GM12878 (cell line): Measurements from ENCODE around the gene ZNF474. TPM values are rescaled to one million over a fixed set of nuclear protein-coding genes. Genes with fewer than 3 reads are reported as not detected.

ENCODE experiments used
- ATAC-seq: fragments of 200-7000 bp; cut with Tn5 transposase; 3 replicates; pipeline ENCODE4 v1.9.1; 2020; ENCODE audit warnings: mild to moderate bottlenecking, moderate library complexity
- BruUV-seq: library from RNA; stranded (reverse); fragments of 400-500 nt; replicated peaks from 2 replicates; lab custom pipeline; 2021; lab: Mats Ljungman, UMichigan
- CTCF ChIA-PET: fragments of 300-600 bp; sonication (Branson Sonifier 250); formaldehyde crosslinking; extraction: SDS; loops from one replicate; lab custom pipeline; 2021; ENCODE audit warnings: inconsistent platforms; lab: Yijun Ruan, JAX
- POLR2A ChIA-PET: fragments of 350-600 bp; formaldehyde crosslinking; extraction: SDS; loops from one replicate; lab custom pipeline; 2021; ENCODE audit warnings: inconsistent platforms; lab: Charles Lee
- RAD21 ChIA-PET: fragments of 300-600 bp; sonication (Branson Sonifier 250); formaldehyde crosslinking; loops from one replicate; lab custom pipeline; 2023; ENCODE audit warnings: antibody characterized with exemption; ENCODE audit not compliant: unreplicated experiment; lab: Charles Lee
- SMC1A ChIA-PET: fragments of 300-600 bp; sonication (Branson Sonifier 250); formaldehyde crosslinking; loops from one replicate; lab custom pipeline; 2023; ENCODE audit not compliant: unreplicated experiment, uncharacterized antibody; lab: Charles Lee
- DNase-seq: peaks from one replicate; pipeline ENCODE4 v3.0.0-alpha.2; 2011; ENCODE audit warnings: low read depth, low spot score
- FAIRE-seq: peaks from 3 replicates; lab custom pipeline; 2011; peaks lifted over from hg19 to GRCh38; lab: Jason Lieb, UNC
- H2AFZ ChIP-seq: 2 replicates; pipeline ENCODE4 v1.6.0; 2011; ENCODE audit warnings: low read depth, low read length, control low read depth; ENCODE audit not compliant: control insufficient read depth
- H3K27ac ChIP-seq: 2 replicates; pipeline ENCODE4 v1.5.1; 2011; ENCODE audit warnings: control low read depth; ENCODE audit not compliant: control insufficient read depth, insufficient read depth
- H3K27me3 ChIP-seq, 2 experiments: replicated peaks in 1 of 2; 2 replicates each; pipeline versions ENCODE4 v1.6.0 to v1.6.1; 2011; ENCODE audit warnings: low read length in 1 of 2; ENCODE audit not compliant: control insufficient read depth in 2 of 2, insufficient read depth in 2 of 2
- H3K36me3 ChIP-seq, 2 experiments: 2 replicates each; pipeline ENCODE4 v1.5.1; 2011; ENCODE audit warnings: low read length in 1 of 2; ENCODE audit not compliant: control insufficient read depth in 2 of 2, insufficient read depth in 2 of 2
- H3K4me1 ChIP-seq: 2 replicates; pipeline ENCODE4 v1.6.1; 2011; ENCODE audit warnings: mild to moderate bottlenecking, low read length, moderate library complexity, mixed read lengths; ENCODE audit not compliant: control insufficient read depth, insufficient read depth
- H3K4me2 ChIP-seq: 2 replicates; pipeline ENCODE4 v1.6.0; 2011; ENCODE audit warnings: control low read depth; ENCODE audit not compliant: control insufficient read depth, insufficient read depth
- H3K4me3 ChIP-seq: fragments of 200-600 bp; sonication (generic); 2 replicates; pipeline ENCODE4 v1.5.1; 2016
- H3K79me2 ChIP-seq: 2 replicates; pipeline ENCODE4 v1.6.0; 2011; ENCODE audit warnings: low read length; ENCODE audit not compliant: control insufficient read depth, insufficient read depth
- H3K9ac ChIP-seq: 2 replicates; pipeline ENCODE4 v1.8.0; 2011; ENCODE audit warnings: low read length, control low read depth, mixed read lengths; ENCODE audit not compliant: control insufficient read depth, insufficient read depth
- H3K9me3 ChIP-seq: replicated peaks from 3 replicates; pipeline ENCODE4 v1.5.1; 2011; ENCODE audit warnings: mild to moderate bottlenecking, low read length; ENCODE audit not compliant: control insufficient read depth, insufficient read depth
- H4K20me1 ChIP-seq: 2 replicates; pipeline ENCODE4 v1.6.0; 2011; ENCODE audit not compliant: control insufficient read depth, insufficient read depth
- ASH2L ChIP-seq: fragments of 300-600, 200-600 bp; sonication (generic); IDR thresholded peaks from 2 replicates; pipeline ENCODE4 v1.6.1; 2017; ENCODE audit warnings: low read depth, mild to moderate bottlenecking, borderline replicate concordance
- BCLAF1 ChIP-seq: fragments of 450-650 bp; IDR thresholded peaks from 2 replicates; pipeline ENCODE4 v1.6.1; 2017; ENCODE audit warnings: antibody characterized with exemption, mild to moderate bottlenecking, moderate library complexity
- CBX5 ChIP-seq: sonication (generic); IDR thresholded peaks from 2 replicates; pipeline ENCODE4 v1.6.1; 2016; ENCODE audit warnings: low read depth, moderate library complexity, mild to moderate bottlenecking, inconsistent platforms
- EGR1 ChIP-seq, 2 experiments: IDR thresholded peaks; 1 replicate in 1 of 2; 2 replicates in 1 of 2; pipeline ENCODE4 v1.6.1; 2011 to 2012; ENCODE audit warnings: low read depth in 2 of 2, low read length in 2 of 2, borderline replicate concordance in 1 of 2, mild to moderate bottlenecking in 1 of 2, moderate library complexity in 1 of 2
- EP300 ChIP-seq, 2 experiments: fragments of 150-350 bp in 1 of 2; IDR thresholded peaks; 2 replicates each; pipeline ENCODE4 v1.6.1; 2011 to 2012; ENCODE audit warnings: low read depth in 2 of 2, low read length in 2 of 2, borderline replicate concordance in 1 of 2, improper control_type of control experiment in 1 of 2, inconsistent platforms in 1 of 2; ENCODE audit not compliant: control insufficient read depth in 1 of 2
- KLF5 ChIP-seq: fragments of 450-650 bp; IDR thresholded peaks from 2 replicates; pipeline ENCODE4 v1.6.1; 2014; ENCODE audit warnings: mild to moderate bottlenecking; ENCODE audit not compliant: partially characterized antibody
- MEF2A ChIP-seq: IDR thresholded peaks from 2 replicates; pipeline ENCODE4 v1.6.1; 2011; ENCODE audit warnings: low read depth, mild to moderate bottlenecking, low read length, moderate library complexity; ENCODE audit not compliant: insufficient read depth
- MTA2 ChIP-seq: fragments of 450-650 bp; IDR thresholded peaks from 2 replicates; pipeline ENCODE4 v1.6.1; 2016; ENCODE audit warnings: low read depth, mild to moderate bottlenecking, moderate library complexity
- PML ChIP-seq: IDR thresholded peaks from 2 replicates; pipeline ENCODE4 v1.6.1; 2012; ENCODE audit warnings: low read length, inconsistent platforms
- RELB ChIP-seq: fragments of 450-650 bp; IDR thresholded peaks from 2 replicates; pipeline ENCODE4 v1.6.1; 2017; ENCODE audit warnings: low read depth, mild to moderate bottlenecking, moderate library complexity
- SMAD1 ChIP-seq: fragments of 450-650 bp; IDR thresholded peaks from 2 replicates; pipeline ENCODE4 v1.6.1; 2018; ENCODE audit warnings: mild to moderate bottlenecking, low read depth; ENCODE audit not compliant: partially characterized antibody
- SMC3 ChIP-seq: IDR thresholded peaks from 2 replicates; pipeline ENCODE4 v1.6.1; 2011; ENCODE audit warnings: low read length, improper control_type of control experiment, borderline replicate concordance
- SP1 ChIP-seq: IDR thresholded peaks from one replicate; pipeline ENCODE4 v1.6.1; 2011; ENCODE audit warnings: low read depth, low read length
- SUZ12 ChIP-seq: fragments of 200-600 bp; sonication (generic); IDR thresholded peaks from one replicate; pipeline ENCODE4 v1.6.1; 2018; ENCODE audit warnings: antibody characterized with exemption, mild to moderate bottlenecking; ENCODE audit not compliant: unreplicated experiment
- WRNIP1 ChIP-seq: IDR thresholded peaks from 2 replicates; pipeline ENCODE4 v1.6.1; 2011; ENCODE audit warnings: low read depth, low read length, improper control_type of control experiment, borderline replicate concordance
- WGBS: methylation state at CpG from one replicate; pipeline ENCODE4 v1.1.6; 2016; ENCODE audit warnings: low lambda C conversion rate; ENCODE audit not compliant: insufficient replicate concordance, insufficient coverage; ENCODE audit errors: missing lambda C conversion rate; 5-methylcytosine and 5-hydroxymethylcytosine counted together
- in situ Hi-C: fragments of 300-500 bp; cut with MboI; formaldehyde crosslinking; loops from 9 replicates; pipeline ENCODE4 v1.14.3; 2018; ENCODE audit warnings: mixed read lengths
- intact Hi-C: fragments of 100-400 bp; cut with micrococcal nuclease; formaldehyde crosslinking; loops from one replicate; pipeline ENCODE4 v1.14.2; 2022; ENCODE audit not compliant: unreplicated experiment
- polyA plus RNA-seq, 11 experiments: library from polyadenylated mRNA; depleted of rRNA in 4 of 11; unstranded in 6 of 11; stranded (reverse) in 5 of 11; fragments of >200 nt; fragmentation: Nextera tagmentation in 4 of 11; fragmentation: Illumina TruSeq in 1 of 11; extraction: Ambion mirVana in 4 of 11; extraction: Trizol in 1 of 11; gene quantifications; 1 replicate in 1 of 11; 2 replicates in 10 of 11; pipeline versions ENCODE4 v1.2.1 to v1.2.3, GENCODE V29; 2011 to 2016; ENCODE audit warnings: inconsistent platforms in 2 of 11, missing spikeins in 2 of 11, low read depth in 1 of 11
- total RNA-seq, 4 experiments: library from RNA; depleted of rRNA in 3 of 4; stranded (reverse); fragments of >200 nt in 3 of 4; fragmentation: Illumina TruSeq in 1 of 4; extraction: Trizol in 1 of 4; gene quantifications; 2 replicates each; pipeline versions ENCODE4 v1.2.1 to v1.2.3, GENCODE V29; 2013 to 2021

The ZNF474 gene
- total and polyA plus RNA-seq, 10 of the 15 experiments (the other 5 are each of a cell fraction or from before 2014, with no cell fraction given): 0.06 to 0.97 (median 0.13) TPM; not detected in 3

DNA sequence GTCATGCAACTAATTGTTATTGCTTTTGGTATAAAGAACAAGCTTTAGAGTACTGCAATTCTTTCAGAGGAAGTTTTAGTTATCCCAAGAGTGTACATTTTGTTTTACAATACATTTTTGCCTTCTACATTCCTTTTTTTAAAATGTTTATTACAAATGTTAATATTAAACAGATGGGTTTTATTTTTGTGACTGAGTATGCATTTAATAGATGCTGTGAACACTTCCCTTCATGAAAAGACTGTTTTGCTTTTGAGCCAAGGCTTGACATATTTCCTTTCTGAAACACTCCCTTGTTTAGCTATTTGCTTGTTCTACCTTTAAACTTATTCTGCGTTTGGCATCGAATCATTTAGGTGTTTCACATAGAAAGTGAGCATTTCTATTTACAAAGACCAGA lies 14.8 kb upstream of the ZNF474 start:
- no peak overlapping the region for H3K27ac ChIP-seq
- TF ChIP-seq EGR1 (IDR thresholded peaks at IDR 0.05; ENCODE audit: borderline replicate concordance in 1 of 2, low read depth in 2 of 2, low read length in 2 of 2) (no peak), CBX5 (no peak), MEF2A (no peak), SMAD1 (no peak), PML (no peak), MTA2 (no peak), EP300 (IDR thresholded peaks at IDR 0.05; ENCODE audit: borderline replicate concordance in 1 of 2, control insufficient read depth in 1 of 2, low read depth in 2 of 2, low read length in 2 of 2) (no peak), SMC3 (no peak), BCLAF1 (no peak), WRNIP1 (no peak), SP1 (no peak), RELB (no peak), KLF5 (no peak), SUZ12 (no peak), ASH2L (no peak)
- TF ChIP-seq, all 136 proteins: peak for 0
- H3K79me2 ChIP-seq: no peaks in the 10 kb centered on the region
- H3K27me3 ChIP-seq: no peaks in the 10 kb centered on the region
- no TSS peak for BruUV-seq
- in situ Hi-C loops: no loop called here
- RAD21 ChIA-PET: no interaction called here
- no peaks in the 10 kb centered on the region for H3K9me3 ChIP-seq
- H3K36me3 ChIP-seq: no peaks in the 10 kb centered on the region
- no peak overlapping the region for H2AFZ ChIP-seq
- POLR2A ChIA-PET: no interaction called here
- intact Hi-C loops: no loop called here
- ATAC-seq (no peak), DNase-seq (no peak), FAIRE-seq (no peak)
- CTCF ChIA-PET: interaction anchor here (0.7 to 1.4 kb wide), 2 partner anchors 42 to 241 kb away, joined by 4 to 5 read pairs; no protein-coding TSS in a partner anchor
- no peaks in the 10 kb centered on the region for H4K20me1 ChIP-seq
- 92% methylated on average over 2 of the region's 2 CpGs for WGBS
- H3K4me1 ChIP-seq: no peaks in the 10 kb centered on the region
- H3K4me2 ChIP-seq: no peak overlapping the region
- H3K9ac ChIP-seq: no peak overlapping the region
- no peak overlapping the region for H3K4me3 ChIP-seq
- SMC1A ChIA-PET: no interaction called here
